ENCODE measurements around the gene POLR3E. TPM values are rescaled to one million over a fixed set of nuclear protein-coding genes. Genes with fewer than 3 reads are reported as not detected.

POLR3E gene
- total and polyA plus RNA-seq, 11 donors: 15.2 to 72.6 (median 31.3) TPM

- no peak for DNase-seq
- H3K4me3 ChIP-seq: no peak overlapping the region
- intact Hi-C loops (cut with DNase I): loop anchor here in 1 of 10 donors (10.0 kb wide), 1 partner anchor 1173 kb away; the partner anchor contains the start of genes DNAH3 and LDAF1
- TF ChIP-seq POLR2A (IDR thresholded peaks at IDR 0.05): no peak
- TF ChIP-seq CTCF (IDR thresholded peaks at IDR 0.05): no peak
- H3K9me3 ChIP-seq: no peaks in the 10 kb centered on the region
- peaks cover 3 to 97% (median 87%) of the 10 kb centered on the region in 9 donors for H3K36me3 ChIP-seq
- 85 to 90% (median 86%) methylated on average over 2 to 10 of the region's 10 CpGs for WGBS, 4 donors
- H3K27ac ChIP-seq: no peak overlapping the region
- no peaks in the 10 kb centered on the region for H3K27me3 ChIP-seq
- ATAC-seq: no peak
- peaks cover 0 to 9% (median 0%) of the 10 kb centered on the region in 12 donors for H3K4me1 ChIP-seq
Measured at GRCh38 chr16:22328081-22328725, 31.0 kb downstream of the POLR3E start.

DNA sequence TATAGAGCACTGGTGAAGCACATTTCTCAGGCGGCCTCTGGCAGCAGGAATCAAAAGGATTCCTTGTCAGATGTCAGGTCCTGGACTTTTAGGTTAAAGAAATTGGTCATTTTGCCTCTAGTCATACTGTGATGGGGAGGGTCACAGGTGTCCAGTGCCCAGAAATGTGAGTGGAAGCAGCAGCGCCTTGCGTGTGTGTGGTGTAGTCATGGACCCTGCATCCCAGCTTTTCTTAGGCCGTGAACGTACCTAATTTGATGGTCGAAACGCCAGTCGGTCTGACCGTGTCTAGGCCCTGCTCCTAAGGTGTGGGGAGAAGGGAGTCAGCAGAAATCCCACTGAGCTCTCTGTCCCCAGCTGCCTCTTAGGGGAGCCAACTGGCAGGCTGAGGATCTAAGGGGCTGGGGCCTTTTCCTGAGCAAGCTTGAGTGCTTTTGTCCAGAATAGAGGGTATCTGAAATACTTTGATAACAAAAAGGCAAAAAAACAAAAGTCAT lies 32.0 kb downstream of the POLR3E start:
- 92 to 97% (median 94%) methylated on average over 9 of the region's 9 CpGs for WGBS, 4 donors
- no peaks in the 10 kb centered on the region for H3K9me3 ChIP-seq
- TF ChIP-seq CTCF (IDR thresholded peaks at IDR 0.05): no peak
- no peak for TF ChIP-seq POLR2A (IDR thresholded peaks at IDR 0.05)
- peaks cover 4 to 99% (median 88%) of the 10 kb centered on the region in 9 donors for H3K36me3 ChIP-seq
- H3K4me3 ChIP-seq: no peak overlapping the region
- ATAC-seq (no peak), DNase-seq (no peak)
- no peaks in the 10 kb centered on the region for H3K27me3 ChIP-seq
- intact Hi-C loops (cut with DNase I): loop anchor here in 1 of 10 donors (10.0 kb wide), 1 partner anchor 1174 kb away; the partner anchor contains the start of genes DNAH3 and LDAF1
- H3K4me1 ChIP-seq: peaks cover 0 to 11% (median 0%) of the 10 kb centered on the region in 12 donors
- H3K27ac ChIP-seq: no peak overlapping the region

DNA sequence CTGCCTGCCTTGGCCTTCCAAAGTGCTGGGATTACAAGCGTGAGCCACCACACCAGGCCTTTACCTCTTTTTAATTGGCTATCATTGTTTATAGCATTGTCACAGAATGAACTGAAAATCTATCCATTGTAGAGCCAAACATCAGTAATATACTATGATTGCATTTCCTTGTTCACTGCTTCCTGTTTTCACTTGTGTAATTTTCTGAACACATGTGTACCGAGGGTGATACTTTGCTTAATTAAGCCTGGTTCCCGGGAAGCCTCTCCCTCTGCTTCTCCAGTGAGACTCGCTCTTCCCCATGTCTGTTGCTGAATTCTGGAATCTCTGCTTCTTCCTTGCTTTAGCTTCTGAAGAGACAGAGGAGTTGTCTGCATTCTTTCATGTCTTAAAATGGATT lies 33.1 kb downstream of the POLR3E start:
- peaks cover 7 to 99% (median 88%) of the 10 kb centered on the region in 9 donors for H3K36me3 ChIP-seq
- H3K27me3 ChIP-seq: no peaks in the 10 kb centered on the region
- no peak for DNase-seq
- no peaks in the 10 kb centered on the region for H3K9me3 ChIP-seq
- no peak for ATAC-seq
- peak overlapping the region in 1 of 12 donors; percentile 65 for H3K27ac ChIP-seq
- 60 to 71% (median 63%) methylated on average over 4 of the region's 4 CpGs for WGBS, 4 donors
- no peak overlapping the region for H3K4me3 ChIP-seq
- TF ChIP-seq CTCF (IDR thresholded peaks at IDR 0.05) (no peak), POLR2A (IDR thresholded peaks at IDR 0.05) (no peak)
- peaks cover 0 to 11% (median 0%) of the 10 kb centered on the region in 12 donors for H3K4me1 ChIP-seq
- intact Hi-C loops (cut with DNase I): no loop called here

DNA sequence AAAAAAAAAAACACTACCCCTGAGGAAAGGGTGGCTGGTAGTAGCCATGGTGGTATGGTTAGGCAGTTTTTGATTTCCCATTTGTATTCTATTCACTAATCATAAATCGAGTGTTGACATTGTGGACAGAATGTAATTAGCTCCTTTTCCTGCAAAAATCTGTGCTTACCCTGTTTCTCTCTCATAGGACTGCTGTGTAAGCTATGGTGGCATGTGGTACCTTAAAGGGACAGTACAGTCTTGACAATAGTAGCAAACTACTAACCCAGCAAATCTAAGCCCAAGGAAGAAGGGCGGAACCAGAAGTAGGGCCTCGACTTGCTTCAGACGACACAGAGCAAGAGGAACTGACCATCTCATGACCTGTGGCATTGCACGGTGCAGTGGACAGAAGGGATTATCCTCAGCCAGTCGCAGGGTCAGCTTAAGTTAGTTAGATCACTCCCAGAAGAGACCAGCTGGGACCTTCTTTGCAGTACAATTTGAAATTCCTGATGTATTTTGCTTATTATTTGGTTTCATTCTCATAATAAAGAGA lies 36.3 kb downstream of the POLR3E start:
- DNase-seq (no peak), ATAC-seq (peak in 3 of 4 donors; percentile 32 to 80 (median 50))
- peaks cover 7 to 82% (median 73%) of the 10 kb centered on the region in 9 donors for H3K36me3 ChIP-seq
- WGBS, 4 donors: 65 to 89% (median 85%) methylated on average over 6 of the region's 6 CpGs
- H3K27me3 ChIP-seq: no peaks in the 10 kb centered on the region
- intact Hi-C loops (cut with DNase I): no loop called here
- H3K4me1 ChIP-seq: peaks cover 0 to 11% (median 0%) of the 10 kb centered on the region in 12 donors
- H3K4me3 ChIP-seq: no peak overlapping the region
- H3K27ac ChIP-seq: peak overlapping the region in 1 of 12 donors; percentile 64
- TF ChIP-seq POLR2A (IDR thresholded peaks at IDR 0.05): no peak
- TF ChIP-seq CTCF (IDR thresholded peaks at IDR 0.05): no peak
- H3K9me3 ChIP-seq: peaks cover 0 to 25% (median 10%) of the 10 kb centered on the region in 12 donors
